ENCODE data around the gene KBTBD12. TPM values are rescaled to one million over a fixed set of nuclear protein-coding genes. Genes with fewer than 3 reads are reported as not detected.

Gene KBTBD12
- total RNA-seq, 1 donor from 2014 or later, result 3.5 TPM

- no peaks in the 10 kb centered on the region for H3K36me3 ChIP-seq
These were observed 84.6 kb downstream of the KBTBD12 start for GRCh38 chr3:127999509-128000106.

DNA sequence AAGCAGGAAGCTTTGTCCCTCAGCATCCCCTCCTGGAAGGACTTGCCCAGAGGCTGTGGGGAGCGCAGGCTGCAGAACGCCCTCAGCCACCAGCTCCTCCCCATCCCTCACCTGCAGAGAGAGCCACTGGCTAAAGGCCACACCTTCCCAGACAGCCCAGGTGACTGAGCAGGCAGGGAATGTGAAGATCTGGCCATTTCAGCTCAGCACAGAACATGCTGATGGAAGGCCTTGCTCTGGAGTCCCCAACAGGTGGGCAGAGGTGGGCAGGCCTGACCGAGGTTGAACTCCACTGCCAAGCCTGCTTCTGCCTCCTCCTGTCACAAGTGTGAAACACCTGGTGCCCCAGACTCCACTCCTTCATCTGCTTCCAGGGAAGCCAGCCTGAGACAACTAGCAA lies 86.5 kb downstream of the KBTBD12 start:
- H3K4me1 ChIP-seq, result no peaks in the 10 kb centered on the region
- no peaks in the 10 kb centered on the region for H3K9me3 ChIP-seq
- H3K27ac ChIP-seq, result no peak overlapping the region
- intact Hi-C loops (cut with DNase I), result no loop called here
- no peaks in the 10 kb centered on the region for H3K27me3 ChIP-seq
- DNase-seq (ENCODE audit: low spot score in 2 of 2), result no peak
- no peak overlapping the region for H3K4me3 ChIP-seq
- no peak for TF ChIP-seq CTCF (IDR thresholded peaks at IDR 0.05)
- H3K36me3 ChIP-seq, result no peaks in the 10 kb centered on the region

More at GRCh38 chr3:127999509-128000106, 84.6 kb downstream of the KBTBD12 start:
- DNase-seq (ENCODE audit: low spot score in 2 of 2), result no peak
- TF ChIP-seq CTCF (IDR thresholded peaks at IDR 0.05), result no peak
- Histone ChIP-seq H3K4me3 (no peak overlapping the region), H3K27ac (no peak overlapping the region), H3K9me3 (no peaks in the 10 kb centered on the region), H3K27me3 (no peaks in the 10 kb centered on the region), H3K4me1 (no peaks in the 10 kb centered on the region)
- intact Hi-C loops (cut with DNase I), result no loop called here

- H3K4me1 ChIP-seq, result no peaks in the 10 kb centered on the region
- no peak for DNase-seq (ENCODE audit: low spot score in 2 of 2)
- H3K36me3 ChIP-seq, result no peaks in the 10 kb centered on the region
- no peak overlapping the region for H3K4me3 ChIP-seq
- no peak for TF ChIP-seq CTCF (IDR thresholded peaks at IDR 0.05)
- H3K27ac ChIP-seq, result no peak overlapping the region
- H3K9me3 ChIP-seq, result no peaks in the 10 kb centered on the region
- H3K27me3 ChIP-seq, result no peaks in the 10 kb centered on the region
- intact Hi-C loops (cut with DNase I), result no loop called here
These were observed 89.6 kb downstream of the KBTBD12 start for GRCh38 chr3:128004661-128005060.

- no peaks in the 10 kb centered on the region for H3K36me3 ChIP-seq
- H3K4me3 ChIP-seq, result peak overlapping the region; percentile 2 to 55
- H3K4me1 ChIP-seq, result no peaks in the 10 kb centered on the region
- no peaks in the 10 kb centered on the region for H3K9me3 ChIP-seq
- H3K27ac ChIP-seq, result peak overlapping the region; percentile 36 to 68
- intact Hi-C loops (cut with DNase I), result no loop called here
- TF ChIP-seq CTCF (IDR thresholded peaks at IDR 0.05), result no peak
- DNase-seq (ENCODE audit: low spot score in 2 of 2), result peak in 1 of 2 donors; percentile 72
- no peaks in the 10 kb centered on the region for H3K27me3 ChIP-seq
These were observed 91.3 kb downstream of the KBTBD12 start for GRCh38 chr3:128006061-128007032.

DNA sequence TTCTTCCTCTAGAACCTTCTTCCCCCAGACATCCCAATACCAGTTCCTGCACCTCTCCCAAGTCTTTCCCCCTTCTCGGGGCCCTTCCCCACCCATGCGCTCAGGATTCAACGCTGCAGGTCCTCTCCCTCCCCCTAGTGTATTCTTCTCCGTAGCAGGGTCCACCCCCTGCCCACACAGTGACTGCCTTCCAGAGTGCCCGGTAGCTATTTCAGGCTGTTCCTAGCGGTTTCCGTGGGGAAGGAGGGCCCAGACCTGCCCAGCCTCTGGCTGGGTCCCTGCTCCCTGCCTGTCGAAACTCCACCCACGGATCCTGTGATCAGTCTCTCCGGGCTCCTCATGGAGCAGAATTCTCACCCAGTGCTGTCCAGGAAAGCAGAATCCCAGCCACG lies 92.0 kb downstream of the KBTBD12 start:
- Histone ChIP-seq H3K27me3 (no peaks in the 10 kb centered on the region), H3K27ac (peak overlapping the region; percentile 36 to 68), H3K4me3 (peak overlapping the region; percentile 2 to 55), H3K36me3 (no peaks in the 10 kb centered on the region), H3K4me1 (no peaks in the 10 kb centered on the region), H3K9me3 (no peaks in the 10 kb centered on the region)
- no peak for DNase-seq (ENCODE audit: low spot score in 2 of 2)
- intact Hi-C loops (cut with DNase I), result no loop called here
- no peak for TF ChIP-seq CTCF (IDR thresholded peaks at IDR 0.05)

All from ascending aorta (tissue), 2 donors.